T-cell (primary cell): ENCODE data around the gene KIFC1. TPM values are rescaled to one million over a fixed set of nuclear protein-coding genes. Genes with fewer than 3 reads are reported as not detected.

Experiments
- ATAC-seq, 4 experiments: fragments of 200-7000 bp in 3 of 4; fragments of 150-1000 bp in 1 of 4; cut with Tn5 transposase; replicated peaks in 1 of 4; 1 replicate in 3 of 4; 2 replicates in 1 of 4; pipeline ENCODE4 v1.10.0; 2021; ENCODE audit warnings: moderate library complexity in 3 of 4, mild to moderate bottlenecking in 2 of 4, moderate number of reproducible peaks in 1 of 4
- CTCF ChIA-PET, 2 donors: fragments of 300-600 bp; sonication (Branson Sonifier 250); formaldehyde crosslinking; loops; one replicate each; lab custom pipeline; 2022; ENCODE audit warnings: antibody characterized with exemption in 2 of 2; lab: Charles Lee
- POLR2A ChIA-PET, 2 donors: fragments of 300-600 bp; sonication (Branson Sonifier 250); formaldehyde crosslinking; loops; one replicate each; lab custom pipeline; 2022; ENCODE audit warnings: antibody characterized with exemption in 2 of 2; lab: Charles Lee
- DNase-seq, 35 experiments: peaks; one replicate each; pipeline versions ENCODE4 v3.0.0 to v3.0.0-alpha.2; 2013 to 2023
- H3K27ac ChIP-seq: one replicate; pipeline ENCODE4 v1.5.1; 2013; ENCODE audit warnings: low read length
- H3K27me3 ChIP-seq, 2 experiments: replicated peaks in 1 of 2; 1 replicate in 1 of 2; 2 replicates in 1 of 2; pipeline versions ENCODE4 v1.6.1 to v1.7.0; 2013; ENCODE audit warnings: low read length in 1 of 2, mixed read lengths in 1 of 2; ENCODE audit not compliant: control insufficient read depth in 2 of 2, insufficient read depth in 2 of 2; ENCODE audit errors: extremely low read depth in 1 of 2
- H3K36me3 ChIP-seq, 2 donors: 1 replicate in 1 of 2; 2 replicates in 1 of 2; pipeline versions ENCODE4 v1.6.1 to v1.7.0; 2013; ENCODE audit warnings: low read length in 1 of 2; ENCODE audit not compliant: control insufficient read depth in 2 of 2, insufficient read depth in 1 of 2; ENCODE audit errors: extremely low read depth in 1 of 2
- H3K4me1 ChIP-seq, 2 experiments: 1 replicate in 1 of 2; 2 replicates in 1 of 2; pipeline versions ENCODE4 v1.6.1 to v1.7.0; 2013; ENCODE audit warnings: low read length in 2 of 2, mixed read lengths in 1 of 2; ENCODE audit not compliant: insufficient read depth in 2 of 2, control insufficient read depth in 1 of 2; ENCODE audit errors: extremely low read depth in 1 of 2
- H3K4me3 ChIP-seq, 2 donors: 1 replicate in 1 of 2; 2 replicates in 1 of 2; pipeline versions ENCODE4 v1.5.1 to v1.7.0; 2013; ENCODE audit warnings: mild to moderate bottlenecking in 2 of 2, low read length in 1 of 2, moderate library complexity in 1 of 2; ENCODE audit not compliant: control insufficient read depth in 1 of 2; ENCODE audit errors: extremely low read depth in 1 of 2
- H3K9me3 ChIP-seq: 2 replicates; pipeline ENCODE4 v1.7.0; 2013
- H3K27ac Mint-ChIP-seq, 2 donors: one replicate each; pipeline ENCODE4 v1.8.0; 2020 to 2021; ENCODE audit warnings: mild to moderate bottlenecking in 2 of 2, mixed read lengths in 2 of 2
- H3K27me3 Mint-ChIP-seq, 2 donors: one replicate each; pipeline ENCODE4 v1.8.0; 2021 to 2022; ENCODE audit warnings: mixed read lengths in 2 of 2
- H3K36me3 Mint-ChIP-seq: one replicate; pipeline ENCODE4 v1.8.0; 2021; ENCODE audit warnings: mixed read lengths
- H3K4me1 Mint-ChIP-seq, 3 donors: one replicate each; pipeline ENCODE4 v1.8.0; 2020 to 2022; ENCODE audit warnings: mixed read lengths in 3 of 3, mild to moderate bottlenecking in 1 of 3
- H3K4me3 Mint-ChIP-seq, 3 donors: one replicate each; pipeline ENCODE4 v1.8.0; 2020 to 2022; ENCODE audit warnings: mild to moderate bottlenecking in 3 of 3, mixed read lengths in 3 of 3, moderate library complexity in 3 of 3
- H3K9me3 Mint-ChIP-seq, 3 donors: one replicate each; pipeline ENCODE4 v1.8.0; 2020 to 2022; ENCODE audit warnings: mixed read lengths in 3 of 3
- WGBS: methylation state at CpG from one replicate; pipeline ENCODE4 v1.1.5; 2013; ENCODE audit warnings: missing lambda C conversion rate; ENCODE audit not compliant: insufficient coverage; 5-methylcytosine and 5-hydroxymethylcytosine counted together
- total RNA-seq, 35 experiments: library from RNA in 6 of 35; stranded (reverse) in 6 of 35; fragments of 120-200 nt in 1 of 35; gene quantifications; one replicate each; pipeline versions ENCODE4 v1.2.1 to v1.2.4 and lab custom pipeline; 2013 to 2026

The KIFC1 gene
- total RNA-seq, 5 donors from 2014 or later (not counting 1 experiment from before 2014, with no cell fraction given): 1.1 to 2.9 (median 1.8) TPM

DNA sequence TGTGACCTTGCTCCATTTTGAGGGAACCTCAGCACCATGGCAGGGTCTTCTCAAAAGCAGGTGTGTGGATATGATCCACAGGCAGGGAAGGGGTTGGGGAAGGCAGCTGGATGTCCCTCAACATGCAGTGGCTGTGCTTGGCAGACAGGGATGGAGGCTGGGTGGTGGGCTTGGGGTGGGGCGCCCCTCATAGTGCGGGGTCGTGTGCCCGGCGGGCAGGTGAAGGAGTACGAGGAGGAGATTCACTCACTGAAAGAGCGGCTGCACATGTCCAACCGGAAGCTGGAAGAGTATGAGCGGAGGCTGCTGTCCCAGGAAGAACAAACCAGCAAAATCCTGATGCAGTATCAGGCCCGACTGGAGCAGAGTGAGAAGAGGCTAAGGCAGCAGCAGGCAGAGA, 54.7 kb downstream of the KIFC1 start:
- no peak overlapping the region for H3K27ac Mint-ChIP-seq
- ATAC-seq (no peak), DNase-seq (no peak)
- H3K27ac ChIP-seq: no peak overlapping the region
- H3K9me3 Mint-ChIP-seq: no peaks in the 10 kb centered on the region
- H3K4me3 Mint-ChIP-seq: no peak overlapping the region
- H3K4me3 ChIP-seq: no peak overlapping the region
- 95% methylated on average over 10 of the region's 10 CpGs for WGBS
- no peaks in the 10 kb centered on the region for H3K4me1 ChIP-seq
- no peaks in the 10 kb centered on the region for H3K27me3 ChIP-seq
- no peaks in the 10 kb centered on the region for H3K9me3 ChIP-seq
- H3K4me1 Mint-ChIP-seq: peaks cover under 1 to 16% (median 8%) of the 10 kb centered on the region in 3 donors
- POLR2A ChIA-PET: interaction anchor here in 1 of 2 donors (0.6 kb wide), 1 partner anchor 229 kb away, joined by 5 read pairs; no protein-coding TSS in a partner anchor
- CTCF ChIA-PET: no interaction called here
- peaks cover 47% of the 10 kb centered on the region for H3K36me3 Mint-ChIP-seq
- H3K27me3 Mint-ChIP-seq: no peaks in the 10 kb centered on the region
- H3K36me3 ChIP-seq: peaks cover 18 to 52% of the 10 kb centered on the region in 2 donors

- no CpG with 5 or more reads among the region's 3 CpGs for WGBS
- Histone ChIP-seq H3K27ac (no peak overlapping the region), H3K4me3 (no peak overlapping the region), H3K9me3 (no peaks in the 10 kb centered on the region), H3K36me3 (peaks cover 7 to 27% of the 10 kb centered on the region in 2 donors), H3K27me3 (no peaks in the 10 kb centered on the region), H3K4me1 (peaks cover 10 to 31% of the 10 kb centered on the region in 2 experiments)
- Mint-ChIP-seq H3K9me3 (no peaks in the 10 kb centered on the region), H3K27me3 (no peaks in the 10 kb centered on the region), H3K4me3 (no peak overlapping the region), H3K27ac (peak overlapping the region; percentile 23 to 38), H3K36me3 (peaks cover 29% of the 10 kb centered on the region), H3K4me1 (peaks cover 26 to 46% (median 37%) of the 10 kb centered on the region in 3 donors)
- ChIA-PET POLR2A (no interaction called here), CTCF (interaction anchor here in 1 of 2 donors (0.6 to 1.2 kb wide), 3 partner anchors 9 to 715 kb away, joined by 3 read pairs; no protein-coding TSS in a partner anchor)
- no peak for ATAC-seq
- DNase-seq: no peak
Measured at GRCh38 chr6:33450434-33450833, 58.8 kb downstream of the KIFC1 start.

GRCh38 chr6:33451606-33452005, 60.0 kb downstream of the KIFC1 start:
- H3K27ac ChIP-seq: no peak overlapping the region
- peaks cover 32 to 56% (median 45%) of the 10 kb centered on the region in 3 donors for H3K4me1 Mint-ChIP-seq

DNA sequence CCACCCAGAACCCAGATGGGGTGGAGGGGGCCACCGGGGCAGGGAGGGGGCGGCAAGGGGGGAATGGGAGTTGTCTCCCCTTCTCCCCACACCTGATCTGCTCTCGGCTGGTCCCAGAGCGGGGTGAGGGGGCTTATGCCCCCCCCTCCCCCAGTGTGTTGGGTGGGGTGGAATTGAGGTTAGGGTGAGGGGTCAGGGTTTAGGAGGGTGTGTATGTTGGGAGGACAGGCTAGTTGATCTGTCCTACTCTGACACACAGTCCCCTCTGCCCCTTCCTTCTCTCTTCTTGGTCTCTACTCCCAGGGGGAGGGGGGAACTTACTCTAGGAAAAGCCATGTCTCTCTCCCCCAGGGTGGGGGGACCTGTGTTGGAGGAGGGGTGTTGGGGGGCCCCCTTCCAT, 60.9 kb downstream of the KIFC1 start:
- Histone ChIP-seq H3K9me3 (no peaks in the 10 kb centered on the region), H3K27ac (peak overlapping the region; percentile 33), H3K4me3 (peak overlapping the region in 1 of 2 donors; percentile 15), H3K4me1 (peaks cover 10 to 37% of the 10 kb centered on the region in 2 experiments), H3K27me3 (no peaks in the 10 kb centered on the region), H3K36me3 (peaks cover 12 to 28% of the 10 kb centered on the region in 2 donors)
- CTCF ChIA-PET: no interaction called here
- ATAC-seq (no peak), DNase-seq (no peak)
- no peak overlapping the region for H3K27ac Mint-ChIP-seq
- H3K36me3 Mint-ChIP-seq: peaks cover 37% of the 10 kb centered on the region
- WGBS: no CpG with 5 or more reads among the region's 4 CpGs
- H3K4me1 Mint-ChIP-seq: peaks cover 35 to 56% (median 49%) of the 10 kb centered on the region in 3 donors
- H3K4me3 Mint-ChIP-seq: peak overlapping the region in 1 of 3 donors; percentile 91
- no peaks in the 10 kb centered on the region for H3K9me3 Mint-ChIP-seq
- H3K27me3 Mint-ChIP-seq: no peaks in the 10 kb centered on the region
- POLR2A ChIA-PET: no interaction called here

More at GRCh38 chr6:33451606-33452005, 60.0 kb downstream of the KIFC1 start:
- no peak overlapping the region for H3K4me3 ChIP-seq
- DNase-seq: no peak
- H3K4me1 ChIP-seq: peaks cover 10 to 37% of the 10 kb centered on the region in 2 experiments
- Mint-ChIP-seq H3K36me3 (peaks cover 32% of the 10 kb centered on the region), H3K27ac (peak overlapping the region in 1 of 2 donors; percentile 55), H3K9me3 (no peaks in the 10 kb centered on the region), H3K4me3 (no peak overlapping the region), H3K27me3 (no peaks in the 10 kb centered on the region)
- ChIA-PET CTCF (no interaction called here), POLR2A (no interaction called here)
- no peak for ATAC-seq
- peaks cover 12 to 31% of the 10 kb centered on the region in 2 donors for H3K36me3 ChIP-seq
- WGBS: 90% methylated on average over 4 of the region's 15 CpGs
- H3K27me3 ChIP-seq: no peaks in the 10 kb centered on the region
- no peaks in the 10 kb centered on the region for H3K9me3 ChIP-seq

- Mint-ChIP-seq H3K4me1 (peaks cover 35 to 47% (median 46%) of the 10 kb centered on the region in 3 donors), H3K36me3 (peaks cover 28% of the 10 kb centered on the region), H3K9me3 (no peaks in the 10 kb centered on the region), H3K27ac (peak overlapping the region; percentile 84 to 97), H3K4me3 (peak overlapping the region; percentile 88 to 96 (median 91)), H3K27me3 (no peaks in the 10 kb centered on the region)
- Histone ChIP-seq H3K36me3 (peaks cover 7 to 20% of the 10 kb centered on the region in 2 donors), H3K9me3 (no peaks in the 10 kb centered on the region), H3K4me1 (peaks cover 10 to 37% of the 10 kb centered on the region in 2 experiments), H3K4me3 (peak overlapping the region; percentile 92), H3K27ac (peak overlapping the region; percentile 69), H3K27me3 (no peaks in the 10 kb centered on the region)
- ChIA-PET CTCF (interaction anchor here in 1 of 2 donors (0.6 to 2.4 kb wide), 4 partner anchors 23 to 1639 kb away, joined by 3 to 18 read pairs (median 4); partner anchors contain the start of gene CUTA), POLR2A (interaction anchor here in 1 of 2 donors (0.6 to 1.4 kb wide), 2 partner anchors 117 to 1182 kb away, joined by 4 to 6 read pairs; no protein-coding TSS in a partner anchor)
- ATAC-seq: peak in 1 of 4 experiments; percentile 8
- peak in 2 of 35 experiments; percentile 12 to 27 for DNase-seq
- no CpG with 5 or more reads among the region's 12 CpGs for WGBS
Measured at GRCh38 chr6:33453393-33454008, 61.9 kb downstream of the KIFC1 start.
